ENCODE measurements around the gene CCBE1. TPM values are rescaled to one million over a fixed set of nuclear protein-coding genes. Genes with fewer than 3 reads are reported as not detected.
"Not testable (repeated sequence)": the region's sequence is repeated elsewhere in the genome, so short reads cannot be mapped to it uniquely, and the experiment has no call there.

Gene CCBE1
- total and polyA plus RNA-seq, 10 donors = 0.06 to 0.93 (median 0.23) TPM

DNA sequence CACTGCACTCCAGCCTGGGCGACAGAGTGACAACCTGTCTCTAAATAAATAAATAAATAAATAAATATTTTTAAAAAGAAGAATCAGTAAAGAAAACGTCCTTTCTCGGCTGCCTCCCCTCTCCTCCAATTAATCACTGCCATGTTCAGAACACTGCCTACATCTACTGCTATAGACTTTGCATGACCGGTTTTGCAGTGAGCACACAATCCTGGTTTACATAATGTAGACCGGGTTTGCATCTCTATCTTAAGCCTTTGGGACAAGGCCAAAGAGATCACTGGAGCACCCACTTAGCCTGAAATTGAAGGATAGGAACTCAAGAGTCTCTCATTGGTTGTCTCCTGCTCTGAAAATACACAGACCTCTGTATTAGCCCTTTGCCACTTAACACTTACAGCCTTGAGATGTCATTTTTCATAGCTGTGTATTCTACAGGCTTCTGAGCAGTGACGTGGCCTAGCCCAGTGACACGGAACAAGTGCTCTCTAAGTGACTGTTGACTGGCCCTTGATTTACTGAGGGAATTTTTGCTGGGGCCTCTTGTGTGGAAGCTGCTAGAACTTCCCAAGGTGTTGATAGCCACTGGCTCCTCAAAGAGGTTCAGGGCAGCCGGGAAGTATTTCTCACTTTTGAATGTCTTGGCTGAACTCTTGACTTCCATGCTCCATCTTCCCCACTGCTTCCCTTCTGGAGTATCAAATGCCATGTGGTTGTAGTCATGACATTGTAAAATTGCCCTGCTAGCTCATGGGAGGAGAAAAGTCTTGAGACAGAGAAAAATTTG lies 45.3 kb upstream of the CCBE1 start:
- DNase-seq = no peak
- Histone ChIP-seq H3K4me1 (no peaks in the 10 kb centered on the region), H3K9me3 (peaks cover 0 to 18% (median 9%) of the 10 kb centered on the region in 8 donors), H3K27me3 (replicated peaks in 1 of 7) (no peaks in the 10 kb centered on the region), H3K36me3 (no peaks in the 10 kb centered on the region), H3K4me3 (no peak overlapping the region), H3K27ac (no peak overlapping the region)
- 74 to 83% (median 78%) methylated on average over 8 of the region's 8 CpGs for WGBS, 5 donors
- TF ChIP-seq, protein P1, sequence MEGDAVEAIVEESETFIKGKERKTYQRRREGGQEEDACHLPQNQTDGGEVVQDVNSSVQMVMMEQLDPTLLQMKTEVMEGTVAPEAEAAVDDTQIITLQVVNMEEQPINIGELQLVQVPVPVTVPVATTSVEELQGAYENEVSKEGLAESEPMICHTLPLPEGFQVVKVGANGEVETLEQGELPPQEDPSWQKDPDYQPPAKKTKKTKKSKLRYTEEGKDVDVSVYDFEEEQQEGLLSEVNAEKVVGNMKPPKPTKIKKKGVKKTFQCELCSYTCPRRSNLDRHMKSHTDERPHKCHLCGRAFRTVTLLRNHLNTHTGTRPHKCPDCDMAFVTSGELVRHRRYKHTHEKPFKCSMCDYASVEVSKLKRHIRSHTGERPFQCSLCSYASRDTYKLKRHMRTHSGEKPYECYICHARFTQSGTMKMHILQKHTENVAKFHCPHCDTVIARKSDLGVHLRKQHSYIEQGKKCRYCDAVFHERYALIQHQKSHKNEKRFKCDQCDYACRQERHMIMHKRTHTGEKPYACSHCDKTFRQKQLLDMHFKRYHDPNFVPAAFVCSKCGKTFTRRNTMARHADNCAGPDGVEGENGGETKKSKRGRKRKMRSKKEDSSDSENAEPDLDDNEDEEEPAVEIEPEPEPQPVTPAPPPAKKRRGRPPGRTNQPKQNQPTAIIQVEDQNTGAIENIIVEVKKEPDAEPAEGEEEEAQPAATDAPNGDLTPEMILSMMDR (IDR thresholded peaks at IDR 0.05 in 8 of 11, conservative IDR thresholded peaks at IDR 0.05 in 3 of 11) = no peak
- no peak for TF ChIP-seq POLR2AphosphoS5 (IDR thresholded peaks at IDR 0.05)
- TF ChIP-seq POLR2A (IDR thresholded peaks at IDR 0.05) = no peak
- intact Hi-C loops (cut with DNase I; ENCODE audit: low total_unique reads) = no loop called here

DNA sequence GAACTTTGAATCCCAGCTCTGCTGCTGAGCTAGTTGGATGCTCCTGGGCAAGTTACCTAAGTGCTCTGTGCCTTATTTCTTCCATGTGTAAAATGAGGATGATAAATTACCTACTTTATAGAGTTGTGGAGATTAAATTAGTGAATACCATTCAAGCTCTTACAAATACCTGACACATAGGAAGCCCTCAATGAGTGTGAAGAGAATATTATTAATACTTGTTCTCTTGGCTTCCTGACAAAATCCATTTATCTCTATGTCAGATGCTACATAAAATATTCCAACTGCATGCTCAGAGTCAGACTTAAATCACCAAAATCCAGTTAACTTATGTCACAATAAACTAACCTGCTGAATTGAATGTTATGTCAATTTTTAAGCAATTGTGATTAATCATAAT lies 42.9 kb upstream of the CCBE1 start:
- TF ChIP-seq POLR2AphosphoS5 (IDR thresholded peaks at IDR 0.05) = no peak
- H3K4me1 ChIP-seq = no peaks in the 10 kb centered on the region
- H3K9me3 ChIP-seq = peaks cover 0 to 17% (median 9%) of the 10 kb centered on the region in 8 donors
- H3K4me3 ChIP-seq = no peak overlapping the region
- no peaks in the 10 kb centered on the region for H3K36me3 ChIP-seq
- no peak overlapping the region for H3K27ac ChIP-seq
- intact Hi-C loops (cut with DNase I; ENCODE audit: low total_unique reads) = no loop called here
- no peaks in the 10 kb centered on the region for H3K27me3 ChIP-seq (replicated peaks in 1 of 7)
- no peak for DNase-seq

DNA sequence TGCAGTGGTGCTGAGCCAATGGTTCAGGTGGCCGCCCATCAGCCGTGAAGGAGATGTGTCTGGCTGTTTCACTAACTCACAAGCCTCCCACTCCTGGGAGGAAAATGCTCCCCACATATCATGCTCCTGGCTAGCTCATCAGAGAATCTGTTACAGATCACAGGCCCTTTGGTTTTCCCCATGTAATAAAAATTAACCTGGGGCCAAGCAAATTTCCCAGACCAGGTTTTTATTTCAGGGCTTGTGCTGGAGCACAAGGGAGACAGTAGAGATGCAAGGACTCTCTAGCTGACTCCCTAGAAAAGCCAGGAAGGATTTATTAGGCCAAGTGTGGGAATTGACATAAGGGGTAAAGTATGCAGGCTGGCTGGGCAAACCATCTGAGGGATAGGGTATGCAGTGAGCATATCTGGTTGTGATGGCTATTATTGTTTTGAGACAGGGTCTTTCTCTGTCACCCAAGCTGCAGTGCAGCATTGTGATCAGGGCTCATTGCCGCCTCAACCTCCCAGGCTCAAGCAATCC lies 40.6 kb upstream of the CCBE1 start:
- H3K9me3 ChIP-seq = peaks cover 0 to 17% (median 9%) of the 10 kb centered on the region in 8 donors
- no peak overlapping the region for H3K4me3 ChIP-seq
- intact Hi-C loops (cut with DNase I; ENCODE audit: low total_unique reads) = no loop called here
- H3K4me1 ChIP-seq = no peaks in the 10 kb centered on the region
- H3K27ac ChIP-seq = no peak overlapping the region
- H3K36me3 ChIP-seq = no peaks in the 10 kb centered on the region
- TF ChIP-seq, protein P1 (IDR thresholded peaks at IDR 0.05 in 8 of 11, conservative IDR thresholded peaks at IDR 0.05 in 3 of 11) = no peak
- TF ChIP-seq POLR2A (IDR thresholded peaks at IDR 0.05) (no peak), POLR2AphosphoS5 (IDR thresholded peaks at IDR 0.05) (no peak)
- WGBS, 5 donors = 83 to 98% (median 95%) methylated on average over 3 of the region's 3 CpGs
- DNase-seq = no peak
- H3K27me3 ChIP-seq (replicated peaks in 1 of 7) = no peaks in the 10 kb centered on the region

DNA sequence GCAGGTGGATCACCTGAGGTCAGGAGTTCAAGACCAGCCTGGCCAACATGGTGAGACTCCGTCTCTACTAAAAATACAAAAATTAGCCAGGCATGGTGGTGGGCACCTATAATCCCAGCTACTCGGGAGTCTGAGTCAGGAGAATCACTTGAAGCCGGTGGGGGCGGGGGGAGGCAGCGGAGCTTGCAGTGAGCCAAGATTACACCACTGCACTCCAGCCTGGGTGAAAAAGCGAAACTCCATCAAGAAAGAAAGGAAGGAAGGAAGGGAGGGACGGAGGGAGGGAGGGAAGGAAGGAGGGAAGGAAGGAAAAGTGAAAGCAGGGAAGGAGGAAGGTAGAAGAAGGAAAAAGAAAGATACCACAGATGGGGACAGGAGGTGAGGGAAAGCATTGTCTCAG lies 40.1 kb upstream of the CCBE1 start:
- H3K27ac ChIP-seq; H3K4me1 ChIP-seq; intact Hi-C loops (cut with DNase I; ENCODE audit: low total_unique reads); DNase-seq; H3K4me3 ChIP-seq; H3K36me3 ChIP-seq; H3K27me3 ChIP-seq (replicated peaks in 1 of 7): not testable (repeated sequence)
- WGBS, 5 donors = 84 to 94% (median 87%) methylated on average over 7 of the region's 7 CpGs
- peaks cover 0 to 17% (median 9%) of the 10 kb centered on the region in 8 donors for H3K9me3 ChIP-seq

DNA sequence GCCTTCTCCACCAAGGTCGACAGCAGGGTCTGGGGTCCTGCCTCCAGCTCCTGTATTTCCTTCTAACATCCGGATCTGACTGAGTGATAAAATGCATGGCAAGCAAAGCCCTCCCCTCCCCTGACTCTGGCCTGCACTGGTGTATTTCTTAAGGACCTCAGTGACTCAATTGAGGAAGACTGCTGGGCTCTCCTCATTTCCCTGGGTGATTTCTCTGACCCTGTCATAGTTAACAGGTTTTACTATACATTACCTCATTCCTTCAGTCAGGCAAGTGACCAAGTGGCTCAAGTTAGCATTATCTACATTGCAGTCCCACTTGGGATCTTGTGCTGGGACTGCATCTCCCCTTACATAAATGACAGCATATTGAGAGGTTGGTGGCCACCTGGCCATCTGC lies 38.8 kb upstream of the CCBE1 start:
- Histone ChIP-seq H3K4me3 (no peak overlapping the region), H3K27me3 (replicated peaks in 1 of 7) (no peaks in the 10 kb centered on the region), H3K27ac (no peak overlapping the region), H3K9me3 (peaks cover 0 to 17% (median 9%) of the 10 kb centered on the region in 8 donors), H3K4me1 (no peaks in the 10 kb centered on the region), H3K36me3 (no peaks in the 10 kb centered on the region)
- intact Hi-C loops (cut with DNase I; ENCODE audit: low total_unique reads) = no loop called here
- 56 to 72% (median 58%) methylated on average over 2 of the region's 2 CpGs for WGBS, 5 donors
- DNase-seq = no peak
- no peak for TF ChIP-seq POLR2A (IDR thresholded peaks at IDR 0.05)
- TF ChIP-seq, protein P1 (IDR thresholded peaks at IDR 0.05 in 8 of 11, conservative IDR thresholded peaks at IDR 0.05 in 3 of 11) = no peak
- no peak for TF ChIP-seq POLR2AphosphoS5 (IDR thresholded peaks at IDR 0.05)
